ENCODE results near the gene TMEM116.

DNA sequence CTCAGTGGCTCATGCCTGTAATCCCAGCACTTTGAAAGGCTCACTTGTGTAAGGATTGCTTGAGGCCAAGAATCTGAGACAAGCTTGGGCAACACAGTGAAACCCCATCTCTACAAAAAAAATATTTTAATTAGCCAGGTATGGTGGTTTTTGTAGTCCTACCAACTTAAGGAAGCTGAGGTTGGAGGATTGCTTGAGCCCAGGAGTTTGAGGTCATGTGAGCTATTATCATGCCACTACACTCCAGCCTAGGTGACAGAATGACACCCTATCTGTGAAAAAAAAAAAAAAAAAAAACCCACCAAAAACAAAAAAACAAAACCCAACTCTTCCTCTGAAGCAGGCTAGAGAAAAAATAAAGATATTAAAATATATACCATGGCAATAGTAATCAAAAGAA is 41.2 kb downstream of the TMEM116 start:
- TF ChIP-seq, protein P1, sequence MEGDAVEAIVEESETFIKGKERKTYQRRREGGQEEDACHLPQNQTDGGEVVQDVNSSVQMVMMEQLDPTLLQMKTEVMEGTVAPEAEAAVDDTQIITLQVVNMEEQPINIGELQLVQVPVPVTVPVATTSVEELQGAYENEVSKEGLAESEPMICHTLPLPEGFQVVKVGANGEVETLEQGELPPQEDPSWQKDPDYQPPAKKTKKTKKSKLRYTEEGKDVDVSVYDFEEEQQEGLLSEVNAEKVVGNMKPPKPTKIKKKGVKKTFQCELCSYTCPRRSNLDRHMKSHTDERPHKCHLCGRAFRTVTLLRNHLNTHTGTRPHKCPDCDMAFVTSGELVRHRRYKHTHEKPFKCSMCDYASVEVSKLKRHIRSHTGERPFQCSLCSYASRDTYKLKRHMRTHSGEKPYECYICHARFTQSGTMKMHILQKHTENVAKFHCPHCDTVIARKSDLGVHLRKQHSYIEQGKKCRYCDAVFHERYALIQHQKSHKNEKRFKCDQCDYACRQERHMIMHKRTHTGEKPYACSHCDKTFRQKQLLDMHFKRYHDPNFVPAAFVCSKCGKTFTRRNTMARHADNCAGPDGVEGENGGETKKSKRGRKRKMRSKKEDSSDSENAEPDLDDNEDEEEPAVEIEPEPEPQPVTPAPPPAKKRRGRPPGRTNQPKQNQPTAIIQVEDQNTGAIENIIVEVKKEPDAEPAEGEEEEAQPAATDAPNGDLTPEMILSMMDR (IDR thresholded peaks at IDR 0.05) = no peak
- no peak for TF ChIP-seq POLR2A (IDR thresholded peaks at IDR 0.05)
